Left ventricle myocardium inferior (tissue), 1 donor: ENCODE results near the gene DLX2. TPM values are rescaled to one million over a fixed set of nuclear protein-coding genes. Genes with fewer than 3 reads are reported as not detected.
"Not testable (repeated sequence)": the region's sequence is repeated elsewhere in the genome, so short reads cannot be mapped to it uniquely, and the experiment has no call there.

Source experiments
- DNase-seq: peaks from one replicate; pipeline ENCODE4 v3.0.0-alpha.2; 2020
- H3K27ac ChIP-seq: fragments of 200-600 bp; replicated peaks from 2 replicates; pipeline ENCODE4 v1.8.0; 2021
- H3K27me3 ChIP-seq: fragments of 200-600 bp; 2 replicates; pipeline ENCODE4 v1.8.0; 2021; ENCODE audit warnings: low read depth
- H3K36me3 ChIP-seq: fragments of 200-600 bp; 2 replicates; pipeline ENCODE4 v1.8.0; 2021
- H3K4me1 ChIP-seq: fragments of 200-600 bp; 2 replicates; pipeline ENCODE4 v1.8.0; 2021
- H3K4me3 ChIP-seq: fragments of 200-600 bp; 2 replicates; pipeline ENCODE4 v1.8.0; 2021; ENCODE audit warnings: mild to moderate bottlenecking, moderate library complexity
- H3K9me3 ChIP-seq: fragments of 200-600 bp; replicated peaks from 2 replicates; pipeline ENCODE4 v1.8.0; 2021
- intact Hi-C: fragments of 100-400 bp; cut with micrococcal nuclease; formaldehyde crosslinking; loops from one replicate; pipeline ENCODE4 v1.11.0; 2022
- total RNA-seq: library from RNA; stranded (reverse); fragmentation: NEBNext Ultra II Directional; extraction: Animal tissue kit (Norgen Biotek cat#: 25700); gene quantifications from one replicate; pipeline ENCODE4 v1.2.1, GENCODE V29; 2021
- TF ChIP-seq, protein P1 (sequence below): fragments of 200-600 bp; IDR thresholded peaks from 2 replicates; pipeline ENCODE4 v1.8.0; 2021; ENCODE audit warnings: antibody characterized with exemption, mild to moderate bottlenecking, borderline replicate concordance
- donor health status: DM: no; HTN: yes; CAD: no; lungs with severe emphysema.

DLX2 gene
- total RNA-seq, 1 donor from 2014 or later: not detected

DNA sequence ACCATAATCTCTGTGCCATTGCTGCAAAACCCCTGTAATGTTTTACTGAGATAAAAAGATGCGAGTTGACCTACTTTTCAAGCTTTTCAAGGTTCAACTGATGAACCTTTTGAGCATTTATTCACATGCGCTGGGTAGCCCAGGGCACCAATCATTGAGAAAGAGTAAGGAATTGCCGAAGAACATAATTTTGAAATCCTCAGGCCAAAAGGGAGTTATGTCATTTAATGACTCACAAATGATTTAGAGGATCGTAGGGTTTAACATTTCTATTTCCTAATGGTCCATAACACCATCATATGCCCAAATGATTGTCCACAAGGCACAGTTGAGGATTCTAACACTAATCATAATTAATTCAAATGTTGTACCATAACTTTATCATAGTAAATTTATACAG lies 37.6 kb downstream of the DLX2 start:
- Histone ChIP-seq H3K4me3 (no peak overlapping the region), H3K36me3 (peaks cover 17% of the 10 kb centered on the region), H3K27ac (no peak overlapping the region), H3K27me3 (no peaks in the 10 kb centered on the region), H3K4me1 (no peaks in the 10 kb centered on the region), H3K9me3 (no peaks in the 10 kb centered on the region)
- intact Hi-C loops: no loop called here
- DNase-seq: no peak
- TF ChIP-seq, protein P1, sequence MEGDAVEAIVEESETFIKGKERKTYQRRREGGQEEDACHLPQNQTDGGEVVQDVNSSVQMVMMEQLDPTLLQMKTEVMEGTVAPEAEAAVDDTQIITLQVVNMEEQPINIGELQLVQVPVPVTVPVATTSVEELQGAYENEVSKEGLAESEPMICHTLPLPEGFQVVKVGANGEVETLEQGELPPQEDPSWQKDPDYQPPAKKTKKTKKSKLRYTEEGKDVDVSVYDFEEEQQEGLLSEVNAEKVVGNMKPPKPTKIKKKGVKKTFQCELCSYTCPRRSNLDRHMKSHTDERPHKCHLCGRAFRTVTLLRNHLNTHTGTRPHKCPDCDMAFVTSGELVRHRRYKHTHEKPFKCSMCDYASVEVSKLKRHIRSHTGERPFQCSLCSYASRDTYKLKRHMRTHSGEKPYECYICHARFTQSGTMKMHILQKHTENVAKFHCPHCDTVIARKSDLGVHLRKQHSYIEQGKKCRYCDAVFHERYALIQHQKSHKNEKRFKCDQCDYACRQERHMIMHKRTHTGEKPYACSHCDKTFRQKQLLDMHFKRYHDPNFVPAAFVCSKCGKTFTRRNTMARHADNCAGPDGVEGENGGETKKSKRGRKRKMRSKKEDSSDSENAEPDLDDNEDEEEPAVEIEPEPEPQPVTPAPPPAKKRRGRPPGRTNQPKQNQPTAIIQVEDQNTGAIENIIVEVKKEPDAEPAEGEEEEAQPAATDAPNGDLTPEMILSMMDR: no peak

DNA sequence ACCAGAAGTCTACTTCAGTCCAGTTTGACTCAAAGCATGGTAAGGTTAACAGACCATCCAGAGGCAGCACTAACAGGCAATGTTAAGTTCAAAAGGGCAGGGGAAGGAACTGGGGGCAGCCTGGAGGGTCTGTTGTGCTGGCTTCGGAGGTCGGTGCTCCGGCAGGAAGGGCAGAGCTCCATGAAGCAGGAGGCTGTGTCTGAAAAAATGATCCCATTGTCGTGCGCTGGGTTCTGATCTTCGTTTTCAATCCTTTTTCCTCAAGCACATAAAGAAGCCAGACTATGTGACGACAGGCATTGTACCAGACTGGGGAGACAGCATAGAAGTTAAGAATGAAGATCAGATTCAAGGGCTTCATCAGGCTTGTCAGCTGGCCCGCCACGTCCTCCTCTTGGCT lies 39.3 kb downstream of the DLX2 start:
- Histone ChIP-seq H3K4me1 (no peaks in the 10 kb centered on the region), H3K27ac (no peak overlapping the region), H3K4me3 (no peak overlapping the region), H3K27me3 (no peaks in the 10 kb centered on the region), H3K9me3 (no peaks in the 10 kb centered on the region), H3K36me3 (peaks cover 17% of the 10 kb centered on the region)
- intact Hi-C loops: no loop called here
- DNase-seq: no peak
- TF ChIP-seq, protein P1: no peak

DNA sequence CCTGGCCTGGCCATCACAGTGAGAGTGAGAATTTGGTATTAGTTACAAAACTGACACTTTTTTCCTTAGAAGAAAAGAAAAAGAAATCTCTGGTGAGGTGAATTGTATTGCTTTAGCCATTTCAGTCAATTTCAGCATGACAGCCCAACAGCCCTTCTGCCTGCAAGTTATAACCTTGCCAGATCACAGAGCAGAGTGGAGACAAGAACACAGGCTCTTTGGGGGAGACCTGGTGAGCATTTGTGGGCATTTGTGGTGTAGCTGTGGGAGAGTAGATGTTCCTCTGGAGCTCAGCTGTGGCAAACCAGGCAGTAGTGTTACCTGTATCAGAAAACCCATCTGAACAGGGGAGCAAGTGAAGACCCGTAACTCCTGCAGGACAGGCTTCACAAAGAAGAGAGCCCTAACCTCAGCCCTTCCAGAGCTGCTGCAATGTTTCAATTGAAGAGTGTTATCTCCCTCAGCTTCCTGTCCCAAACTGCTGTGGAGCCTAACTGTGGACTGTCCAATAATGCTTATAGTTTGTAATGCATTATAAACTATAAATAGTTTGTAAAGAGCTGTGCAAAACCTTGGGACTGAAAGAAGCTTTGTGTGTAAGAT lies 40.2 kb downstream of the DLX2 start:
- no peaks in the 10 kb centered on the region for H3K27me3 ChIP-seq
- H3K4me3 ChIP-seq: no peak overlapping the region
- TF ChIP-seq, protein P1: no peak
- peaks cover 17% of the 10 kb centered on the region for H3K36me3 ChIP-seq
- intact Hi-C loops: no loop called here
- no peaks in the 10 kb centered on the region for H3K9me3 ChIP-seq
- DNase-seq: no peak
- H3K4me1 ChIP-seq: no peaks in the 10 kb centered on the region
- H3K27ac ChIP-seq: no peak overlapping the region

DNA sequence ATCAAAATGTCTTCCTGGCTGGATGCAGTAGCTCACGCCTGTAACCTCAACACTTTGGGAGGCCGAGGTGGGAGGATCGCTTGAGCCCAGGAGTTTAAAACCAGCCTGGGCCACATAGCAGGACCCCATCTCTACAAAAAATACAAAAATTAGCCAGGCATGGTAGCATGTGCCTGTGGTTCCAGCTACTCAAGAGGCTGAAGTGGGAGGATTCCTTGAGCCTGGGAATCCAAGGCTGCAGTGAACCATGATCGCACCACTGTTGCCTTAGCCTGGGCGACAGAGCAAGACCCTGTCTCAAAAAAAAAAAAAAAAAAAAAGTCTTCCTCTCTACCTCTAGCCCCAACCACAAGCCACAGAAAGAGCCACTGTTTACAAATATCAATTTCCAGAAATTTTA lies 42.6 kb downstream of the DLX2 start:
- H3K4me3 ChIP-seq, H3K27ac ChIP-seq, H3K27me3 ChIP-seq, H3K9me3 ChIP-seq, H3K36me3 ChIP-seq, DNase-seq, H3K4me1 ChIP-seq, intact Hi-C loops: not testable (repeated sequence)

DNA sequence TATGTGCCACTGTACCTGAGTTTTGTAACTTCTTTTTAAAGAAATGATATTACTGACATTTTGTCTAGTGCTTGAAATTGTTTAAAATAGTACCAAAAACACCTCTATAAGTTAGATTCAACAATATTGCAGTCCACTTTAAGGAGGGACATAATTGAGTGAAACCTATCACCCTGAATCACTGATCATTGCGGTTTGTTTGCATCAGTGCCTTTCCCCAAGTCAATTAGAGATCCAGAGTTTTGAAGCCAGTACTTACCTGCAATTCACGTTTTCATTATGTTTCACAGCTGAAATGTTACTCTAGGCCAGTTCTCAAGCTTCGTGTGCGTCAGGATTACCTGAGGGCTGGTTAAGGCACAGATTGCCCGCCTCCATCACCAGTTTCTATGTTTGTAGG lies 44.0 kb downstream of the DLX2 start:
- H3K27ac ChIP-seq: no peak overlapping the region
- intact Hi-C loops: no loop called here

DNA sequence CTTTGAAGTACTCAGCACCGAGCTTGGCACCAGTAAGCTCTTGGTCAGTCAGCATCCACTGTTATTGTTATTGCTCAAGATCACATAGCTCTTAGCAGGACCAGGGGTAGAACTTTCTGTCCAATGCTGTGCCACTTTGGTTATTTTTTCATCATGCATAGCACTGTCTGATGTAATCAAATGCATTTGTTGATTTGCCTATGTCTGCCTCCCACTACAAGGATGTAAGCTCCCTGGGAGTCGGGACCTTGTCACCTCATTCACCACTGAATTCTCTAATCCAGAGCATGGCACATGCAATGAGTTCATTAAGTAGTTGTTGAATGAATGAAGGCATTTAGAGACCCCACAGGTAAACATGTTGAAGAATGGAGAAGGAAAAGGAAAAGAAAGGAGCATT lies 46.4 kb downstream of the DLX2 start:
- no peak for DNase-seq
- TF ChIP-seq, protein P1: no peak
- no peaks in the 10 kb centered on the region for H3K36me3 ChIP-seq
- no peak overlapping the region for H3K4me3 ChIP-seq
- H3K9me3 ChIP-seq: no peaks in the 10 kb centered on the region
- H3K27me3 ChIP-seq: no peaks in the 10 kb centered on the region
- H3K27ac ChIP-seq: no peak overlapping the region
- no peaks in the 10 kb centered on the region for H3K4me1 ChIP-seq
- intact Hi-C loops: no loop called here

More for the DNA sequence above, 44.0 kb downstream of the DLX2 start:
- Histone ChIP-seq H3K9me3 (no peaks in the 10 kb centered on the region), H3K36me3 (peaks cover 3% of the 10 kb centered on the region), H3K4me1 (no peaks in the 10 kb centered on the region), H3K4me3 (no peak overlapping the region), H3K27me3 (no peaks in the 10 kb centered on the region)
- TF ChIP-seq, protein P1: no peak
- DNase-seq: no peak
